ENCODE measurements around the gene SHROOM2. TPM values are rescaled to one million over a fixed set of nuclear protein-coding genes. Genes with fewer than 3 reads are reported as not detected.

The SHROOM2 gene
- total RNA-seq, 1 experiment from 2014 or later = 14.1 TPM

DNA sequence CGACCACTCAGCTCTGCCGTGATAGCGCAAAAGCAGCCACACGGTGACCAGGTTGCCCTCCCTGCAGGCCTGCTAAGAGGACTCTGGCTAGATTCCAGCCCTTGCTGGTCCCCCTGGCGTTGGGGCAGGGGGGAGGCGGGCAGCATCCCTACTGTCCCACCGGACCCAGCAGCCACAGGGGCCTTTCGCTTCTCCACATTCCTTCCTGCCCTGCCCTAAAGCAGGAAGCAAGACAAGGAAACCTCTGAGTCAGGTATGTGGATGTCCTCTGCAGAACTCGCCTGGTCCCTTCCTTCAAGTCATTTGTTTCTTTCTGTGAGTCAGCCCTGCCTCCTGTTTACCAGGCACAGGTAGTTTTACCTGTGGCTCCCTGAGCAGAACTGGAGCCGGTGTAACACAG lies 120.7 kb downstream of the SHROOM2 start:
- CTCF ChIA-PET = interaction anchor here (0.6 kb wide), 2 partner anchors 13 to 185 kb away, joined by 6 to 9 read pairs; no protein-coding TSS in a partner anchor
- no peaks in the 10 kb centered on the region for H3K27me3 Mint-ChIP-seq (ENCODE audit: unreplicated experiment)
- peak overlapping the region; percentile 61 for H3K4me3 Mint-ChIP-seq (ENCODE audit: low read depth, unreplicated experiment)
- TF ChIP-seq, protein P1, sequence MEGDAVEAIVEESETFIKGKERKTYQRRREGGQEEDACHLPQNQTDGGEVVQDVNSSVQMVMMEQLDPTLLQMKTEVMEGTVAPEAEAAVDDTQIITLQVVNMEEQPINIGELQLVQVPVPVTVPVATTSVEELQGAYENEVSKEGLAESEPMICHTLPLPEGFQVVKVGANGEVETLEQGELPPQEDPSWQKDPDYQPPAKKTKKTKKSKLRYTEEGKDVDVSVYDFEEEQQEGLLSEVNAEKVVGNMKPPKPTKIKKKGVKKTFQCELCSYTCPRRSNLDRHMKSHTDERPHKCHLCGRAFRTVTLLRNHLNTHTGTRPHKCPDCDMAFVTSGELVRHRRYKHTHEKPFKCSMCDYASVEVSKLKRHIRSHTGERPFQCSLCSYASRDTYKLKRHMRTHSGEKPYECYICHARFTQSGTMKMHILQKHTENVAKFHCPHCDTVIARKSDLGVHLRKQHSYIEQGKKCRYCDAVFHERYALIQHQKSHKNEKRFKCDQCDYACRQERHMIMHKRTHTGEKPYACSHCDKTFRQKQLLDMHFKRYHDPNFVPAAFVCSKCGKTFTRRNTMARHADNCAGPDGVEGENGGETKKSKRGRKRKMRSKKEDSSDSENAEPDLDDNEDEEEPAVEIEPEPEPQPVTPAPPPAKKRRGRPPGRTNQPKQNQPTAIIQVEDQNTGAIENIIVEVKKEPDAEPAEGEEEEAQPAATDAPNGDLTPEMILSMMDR (IDR thresholded peaks at IDR 0.05; ENCODE audit: unreplicated experiment) = no peak
- H3K27ac Mint-ChIP-seq (ENCODE audit: unreplicated experiment) = peak overlapping the region; percentile 87
- H3K36me3 Mint-ChIP-seq (ENCODE audit: insufficient read depth, unreplicated experiment) = peaks cover 15% of the 10 kb centered on the region
- no peaks in the 10 kb centered on the region for H3K9me3 Mint-ChIP-seq (ENCODE audit: low read depth, unreplicated experiment)
- peaks cover 12% of the 10 kb centered on the region for H3K4me1 Mint-ChIP-seq (ENCODE audit: low read depth, unreplicated experiment)
- intact Hi-C loops (cut with micrococcal nuclease; ENCODE audit: unreplicated experiment) = no loop called here
- no TSS peak for BruUV-seq (replicated peaks)
- peak; percentile 67 for DNase-seq

DNA sequence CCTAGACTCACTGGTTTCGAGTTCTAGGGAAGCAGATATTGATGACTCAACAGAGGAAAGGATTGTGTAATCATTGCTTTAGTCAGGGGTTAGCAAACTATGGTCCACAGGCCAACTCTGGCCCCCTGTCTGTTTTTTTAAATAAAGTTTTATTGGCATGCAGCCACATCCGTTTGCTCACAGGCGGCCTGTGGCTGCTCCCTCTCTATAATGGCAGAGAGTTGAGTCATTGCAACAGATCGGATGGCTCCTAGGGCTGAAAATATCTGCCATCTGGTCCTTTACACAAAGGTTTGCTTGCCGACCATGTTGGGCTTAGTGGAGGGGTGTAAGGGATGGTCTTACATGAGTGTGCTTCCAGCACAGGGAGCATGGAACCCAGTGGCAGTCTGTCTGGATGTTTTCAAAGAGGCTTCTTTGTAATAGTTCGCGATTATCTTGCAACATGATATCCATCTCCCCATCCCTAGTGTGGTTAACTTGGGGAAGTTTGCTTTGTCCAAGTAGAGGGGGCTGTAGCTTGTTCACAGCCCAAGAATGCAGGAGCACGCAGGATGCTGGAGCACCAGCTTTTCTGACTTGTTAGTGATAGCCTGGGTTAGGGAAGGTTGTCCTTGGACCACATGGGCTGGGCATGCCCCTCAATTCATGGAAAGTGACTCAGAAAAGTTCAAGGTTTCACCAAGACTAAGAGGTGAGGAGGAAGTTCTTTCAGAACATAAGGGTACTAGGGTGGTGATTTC lies 121.6 kb downstream of the SHROOM2 start:
- Mint-ChIP-seq H3K36me3 (ENCODE audit: insufficient read depth, unreplicated experiment) (peaks cover 23% of the 10 kb centered on the region), H3K27ac (ENCODE audit: unreplicated experiment) (peak overlapping the region; percentile 87), H3K9me3 (ENCODE audit: low read depth, unreplicated experiment) (no peaks in the 10 kb centered on the region), H3K4me1 (ENCODE audit: low read depth, unreplicated experiment) (peaks cover 21% of the 10 kb centered on the region), H3K27me3 (ENCODE audit: unreplicated experiment) (no peaks in the 10 kb centered on the region), H3K4me3 (ENCODE audit: low read depth, unreplicated experiment) (peak overlapping the region; percentile 61)
- peak; percentile 39 for DNase-seq
- CTCF ChIA-PET = no interaction called here
- no TSS peak for BruUV-seq (replicated peaks)
- intact Hi-C loops (cut with micrococcal nuclease; ENCODE audit: unreplicated experiment) = no loop called here
- TF ChIP-seq, protein P1 (IDR thresholded peaks at IDR 0.05; ENCODE audit: unreplicated experiment) = no peak

DNA sequence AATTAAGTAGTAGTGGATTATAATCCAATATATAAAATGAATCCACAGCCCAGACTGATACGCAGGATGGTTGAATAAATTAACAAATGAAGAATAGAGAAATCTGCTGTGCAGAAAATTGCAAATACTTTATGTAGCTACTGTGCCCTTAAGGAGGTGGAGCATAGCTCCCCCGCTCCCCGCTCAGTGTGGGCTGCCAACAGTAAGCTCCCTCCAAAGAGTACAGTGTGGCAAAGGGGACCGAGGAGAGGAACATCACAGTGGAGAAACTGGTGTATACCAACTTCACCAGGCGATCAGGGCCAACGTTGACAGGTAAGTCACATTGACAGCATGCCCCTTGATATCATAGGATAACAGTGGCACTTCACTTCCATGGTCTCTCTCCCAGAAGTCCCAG lies 123.0 kb downstream of the SHROOM2 start:
- Mint-ChIP-seq H3K27ac (ENCODE audit: unreplicated experiment) (no peak overlapping the region), H3K9me3 (ENCODE audit: low read depth, unreplicated experiment) (no peaks in the 10 kb centered on the region), H3K4me3 (ENCODE audit: low read depth, unreplicated experiment) (no peak overlapping the region), H3K27me3 (ENCODE audit: unreplicated experiment) (no peaks in the 10 kb centered on the region), H3K36me3 (ENCODE audit: insufficient read depth, unreplicated experiment) (peaks cover 30% of the 10 kb centered on the region), H3K4me1 (ENCODE audit: low read depth, unreplicated experiment) (peaks cover 29% of the 10 kb centered on the region)
- CTCF ChIA-PET = no interaction called here
- TF ChIP-seq, protein P1 (IDR thresholded peaks at IDR 0.05; ENCODE audit: unreplicated experiment) = no peak
- no TSS peak for BruUV-seq (replicated peaks)
- no peak for DNase-seq
- intact Hi-C loops (cut with micrococcal nuclease; ENCODE audit: unreplicated experiment) = no loop called here

DNA sequence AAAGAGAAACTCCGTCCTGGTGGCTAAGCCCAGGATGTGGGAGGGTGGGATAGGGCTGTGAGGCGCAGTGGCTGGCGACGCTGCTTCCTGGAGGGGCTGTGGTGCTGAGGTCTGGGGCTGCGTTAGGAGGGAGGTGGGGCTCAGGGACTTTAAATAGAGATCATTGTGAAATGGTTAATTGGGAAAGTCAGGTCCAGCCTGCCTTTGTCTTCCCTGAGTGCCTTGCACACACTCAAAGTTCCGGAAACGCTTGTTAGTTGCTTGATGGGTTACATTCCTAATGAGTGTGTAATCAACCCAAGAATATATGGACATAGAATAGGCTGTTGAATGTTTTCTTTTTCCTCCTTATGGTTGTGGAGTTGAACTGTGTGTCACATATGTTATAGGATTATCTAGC lies 125.3 kb downstream of the SHROOM2 start:
- H3K36me3 Mint-ChIP-seq (ENCODE audit: insufficient read depth, unreplicated experiment) = peaks cover 30% of the 10 kb centered on the region
- intact Hi-C loops (cut with micrococcal nuclease; ENCODE audit: unreplicated experiment) = no loop called here
- no TSS peak for BruUV-seq (replicated peaks)
- CTCF ChIA-PET = no interaction called here
- H3K4me1 Mint-ChIP-seq (ENCODE audit: low read depth, unreplicated experiment) = peaks cover 29% of the 10 kb centered on the region
- H3K4me3 Mint-ChIP-seq (ENCODE audit: low read depth, unreplicated experiment) = peak overlapping the region; percentile 71
- DNase-seq = peak; percentile 53
- no peaks in the 10 kb centered on the region for H3K27me3 Mint-ChIP-seq (ENCODE audit: unreplicated experiment)
- no peaks in the 10 kb centered on the region for H3K9me3 Mint-ChIP-seq (ENCODE audit: low read depth, unreplicated experiment)
- TF ChIP-seq, protein P1 (IDR thresholded peaks at IDR 0.05; ENCODE audit: unreplicated experiment) = no peak
- H3K27ac Mint-ChIP-seq (ENCODE audit: unreplicated experiment) = peak overlapping the region; percentile 96
